Hepatocyte (in vitro differentiated cells): ENCODE results near the gene SLC66A1.

ENCODE experiments used
- EZH2 ChIP-seq: fragments of 200-600 bp; sonication (generic); IDR thresholded peaks from 2 replicates; pipeline ENCODE4 v1.6.1; 2016; ENCODE audit warnings: antibody characterized with exemption, mild to moderate bottlenecking, borderline replicate concordance
- EZH2phosphoT487 ChIP-seq: fragments of 200-600 bp; sonication (generic); IDR thresholded peaks from one replicate; pipeline ENCODE4 v1.6.1; 2018; ENCODE audit warnings: antibody characterized with exemption, mild to moderate bottlenecking, low read depth, moderate library complexity; ENCODE audit not compliant: unreplicated experiment, severe bottlenecking
- TF ChIP-seq, protein P1 (sequence below): fragments of 200-600 bp; sonication (generic); IDR thresholded peaks from 2 replicates; pipeline ENCODE4 v1.5.1; 2016; ENCODE audit warnings: antibody characterized with exemption, mild to moderate bottlenecking; ENCODE audit not compliant: poor library complexity

DNA sequence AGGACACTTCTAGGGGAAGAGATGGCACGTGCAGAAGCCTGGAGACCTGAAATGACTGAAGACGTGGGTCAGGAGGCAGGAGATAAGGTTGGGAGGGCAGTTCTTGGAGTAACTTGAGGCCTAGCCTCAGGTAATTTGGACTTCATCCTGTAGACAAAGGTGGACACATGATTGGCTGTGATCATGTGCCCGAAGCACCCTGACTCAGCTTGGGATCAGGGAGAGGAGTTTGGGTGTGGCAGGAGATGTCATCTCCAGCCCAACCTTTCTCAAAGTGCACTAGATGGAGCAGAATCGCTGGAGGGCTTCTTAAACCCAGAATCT lies 1.5 kb downstream of the SLC66A1 start:
- TF ChIP-seq, protein P1, sequence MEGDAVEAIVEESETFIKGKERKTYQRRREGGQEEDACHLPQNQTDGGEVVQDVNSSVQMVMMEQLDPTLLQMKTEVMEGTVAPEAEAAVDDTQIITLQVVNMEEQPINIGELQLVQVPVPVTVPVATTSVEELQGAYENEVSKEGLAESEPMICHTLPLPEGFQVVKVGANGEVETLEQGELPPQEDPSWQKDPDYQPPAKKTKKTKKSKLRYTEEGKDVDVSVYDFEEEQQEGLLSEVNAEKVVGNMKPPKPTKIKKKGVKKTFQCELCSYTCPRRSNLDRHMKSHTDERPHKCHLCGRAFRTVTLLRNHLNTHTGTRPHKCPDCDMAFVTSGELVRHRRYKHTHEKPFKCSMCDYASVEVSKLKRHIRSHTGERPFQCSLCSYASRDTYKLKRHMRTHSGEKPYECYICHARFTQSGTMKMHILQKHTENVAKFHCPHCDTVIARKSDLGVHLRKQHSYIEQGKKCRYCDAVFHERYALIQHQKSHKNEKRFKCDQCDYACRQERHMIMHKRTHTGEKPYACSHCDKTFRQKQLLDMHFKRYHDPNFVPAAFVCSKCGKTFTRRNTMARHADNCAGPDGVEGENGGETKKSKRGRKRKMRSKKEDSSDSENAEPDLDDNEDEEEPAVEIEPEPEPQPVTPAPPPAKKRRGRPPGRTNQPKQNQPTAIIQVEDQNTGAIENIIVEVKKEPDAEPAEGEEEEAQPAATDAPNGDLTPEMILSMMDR: no peak
- TF ChIP-seq EZH2phosphoT487 (no peak), EZH2 (no peak)
